Tongue (tissue), 2 donors: ENCODE results near the gene KRTAP10-10. TPM values are rescaled to one million over a fixed set of nuclear protein-coding genes. Genes with fewer than 3 reads are reported as not detected.
"Not testable (repeated sequence)": the region's sequence is repeated elsewhere in the genome, so short reads cannot be mapped to it uniquely, and the experiment has no call there.

Experiments
- DNase-seq: peaks from one replicate; pipeline ENCODE4 v3.0.0-alpha.2; 2015
- total RNA-seq: library from RNA; depleted of rRNA; stranded (reverse); fragments of >200 nt; gene quantifications from one replicate; pipeline ENCODE4 v1.2.3, GENCODE V29; 2014

Gene KRTAP10-10
- total RNA-seq, 1 donor from 2014 or later: not detected

DNA sequence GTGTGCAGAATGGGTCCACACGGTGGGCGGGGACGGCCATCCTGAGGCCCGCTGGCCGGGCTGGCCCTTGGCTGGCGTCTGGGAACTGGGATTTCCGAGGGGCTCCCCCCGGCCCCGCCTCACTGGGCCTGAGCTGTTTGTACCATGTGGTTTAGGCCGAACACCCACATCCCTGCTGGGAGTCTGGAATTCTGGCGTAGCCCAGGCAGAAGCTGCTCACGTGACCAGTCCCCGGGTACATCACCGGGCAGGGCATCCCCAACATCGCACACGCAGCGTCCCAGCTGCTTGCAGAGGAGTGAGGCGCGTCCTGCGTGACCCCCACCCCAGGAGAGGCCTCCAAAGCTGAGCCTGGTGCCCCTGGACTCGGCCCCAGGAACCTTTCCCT is 34.7 kb upstream of the KRTAP10-10 start:
- DNase-seq: no peak

GRCh38 chr21:44603109-44603875 is 33.9 kb upstream of the KRTAP10-10 start:
- no peak for DNase-seq

GRCh38 chr21:44603911-44604310 is 33.2 kb upstream of the KRTAP10-10 start:
- no peak for DNase-seq

- DNase-seq: no peak
Observed at GRCh38 chr21:44606495-44606894, 30.7 kb upstream of the KRTAP10-10 start.

- no peak for DNase-seq
Observed at GRCh38 chr21:44609193-44609592, 28.0 kb upstream of the KRTAP10-10 start.

DNA sequence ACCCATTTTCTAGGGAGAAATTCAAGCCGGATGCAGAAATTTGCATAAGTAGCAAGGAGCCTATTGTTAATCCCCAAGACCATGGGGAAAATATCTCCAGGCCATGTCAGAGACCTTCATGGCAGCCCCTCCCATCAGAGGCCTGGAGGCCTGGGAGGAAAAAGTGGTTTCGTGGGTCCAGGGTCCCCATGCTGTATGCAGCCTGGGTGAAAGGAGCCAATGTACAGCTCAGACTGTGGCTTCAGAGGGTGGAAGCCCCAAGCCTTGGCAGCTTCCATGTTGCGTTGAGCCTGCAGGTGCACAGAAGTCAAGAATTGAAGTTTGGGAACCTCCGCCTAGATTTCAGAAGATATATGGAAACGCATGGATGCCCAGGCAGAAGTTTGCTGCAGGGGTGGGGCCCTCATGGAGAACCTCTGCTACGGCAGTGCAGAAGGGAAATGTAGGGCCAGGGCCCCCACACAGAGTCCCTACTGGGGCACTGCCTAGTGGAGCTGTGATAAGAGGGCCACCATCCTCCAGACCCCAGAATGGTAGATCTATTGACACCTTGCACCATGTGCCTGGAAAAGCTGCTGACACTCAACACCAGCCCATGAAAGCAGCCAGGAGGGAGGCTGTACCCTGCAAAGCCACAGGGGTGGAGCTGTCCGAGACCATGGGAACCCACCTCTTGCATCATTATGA is 26.9 kb upstream of the KRTAP10-10 start:
- not testable (repeated sequence) for DNase-seq

GRCh38 chr21:44611551-44611950 is 25.6 kb upstream of the KRTAP10-10 start:
- DNase-seq: no peak

GRCh38 chr21:44612029-44612486 is 25.1 kb upstream of the KRTAP10-10 start, which contains the start of gene KRTAP10-8:
Gene KRTAP10-8 (plus strand): TSS chr21:44612079. CDS start chr21:44612101, 22 bp downstream.
- no peak for DNase-seq

DNA sequence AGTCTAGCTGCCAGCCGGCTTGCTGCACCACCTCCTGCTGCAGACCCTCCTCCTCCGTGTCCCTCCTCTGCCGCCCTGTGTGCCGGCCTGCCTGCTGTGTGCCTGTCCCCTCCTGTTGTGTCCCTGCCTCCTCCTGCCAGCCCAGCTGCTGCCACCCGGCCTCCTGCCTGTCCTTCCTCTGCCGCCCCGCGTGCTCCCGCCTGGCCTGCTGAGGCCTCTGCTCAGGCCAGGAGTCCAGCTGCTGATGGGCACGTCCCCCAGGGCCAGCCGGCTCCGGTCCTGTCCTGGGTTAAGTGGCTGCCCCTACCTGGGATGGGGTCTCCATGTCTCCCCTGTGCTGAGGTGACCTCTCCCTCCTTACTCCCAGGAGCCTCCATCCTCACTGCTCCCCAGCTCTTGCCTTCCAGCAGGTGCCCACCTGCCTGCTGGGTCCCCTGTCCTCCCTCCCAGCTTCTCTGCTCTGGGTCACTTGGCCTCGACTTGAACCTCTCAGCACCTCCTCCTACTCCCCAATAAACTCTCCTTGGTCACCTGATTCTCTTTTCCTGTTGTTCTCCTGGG is 24.4 kb upstream of the KRTAP10-10 start:
- DNase-seq: no peak

DNA sequence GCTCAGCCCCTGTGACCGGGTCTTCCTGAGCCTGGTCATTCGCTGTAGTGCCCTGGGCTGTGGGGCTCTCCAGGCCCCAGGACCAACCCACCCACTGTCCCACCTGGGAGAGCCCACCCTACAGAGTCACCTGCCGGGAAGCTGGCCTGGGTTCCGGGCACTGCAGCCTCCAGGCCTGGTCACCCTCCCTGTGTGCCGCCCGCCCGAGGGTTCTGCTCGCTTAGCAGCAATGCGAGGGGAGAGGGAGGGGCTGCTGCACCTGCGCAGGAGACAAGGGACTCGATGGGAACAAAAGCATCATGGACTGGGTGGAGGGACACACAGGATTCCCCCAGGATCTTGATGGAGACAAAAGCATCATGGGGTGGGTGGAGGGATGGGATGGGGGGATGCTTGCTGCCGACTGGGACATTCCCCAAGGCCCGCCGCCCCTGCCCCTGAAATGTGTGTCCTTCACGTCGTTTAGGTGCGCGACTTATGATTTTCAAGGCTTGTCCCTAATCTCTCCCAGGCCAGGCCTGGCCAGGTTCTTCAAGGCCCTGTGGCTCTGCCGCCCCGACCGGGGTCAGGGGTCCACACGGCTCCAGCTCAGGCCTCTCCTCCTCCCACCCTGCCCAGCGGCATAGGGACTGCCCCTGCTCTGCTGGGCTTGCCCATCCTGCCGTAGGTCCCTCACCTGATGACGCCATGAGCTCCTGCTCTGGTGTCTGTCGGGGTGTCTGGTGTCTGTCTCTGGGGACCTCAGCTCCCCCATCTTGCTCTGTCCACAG is 23.6 kb upstream of the KRTAP10-10 start:
- no peak for DNase-seq

GRCh38 chr21:44614161-44614631 is 23.0 kb upstream of the KRTAP10-10 start:
- DNase-seq: no peak

DNA sequence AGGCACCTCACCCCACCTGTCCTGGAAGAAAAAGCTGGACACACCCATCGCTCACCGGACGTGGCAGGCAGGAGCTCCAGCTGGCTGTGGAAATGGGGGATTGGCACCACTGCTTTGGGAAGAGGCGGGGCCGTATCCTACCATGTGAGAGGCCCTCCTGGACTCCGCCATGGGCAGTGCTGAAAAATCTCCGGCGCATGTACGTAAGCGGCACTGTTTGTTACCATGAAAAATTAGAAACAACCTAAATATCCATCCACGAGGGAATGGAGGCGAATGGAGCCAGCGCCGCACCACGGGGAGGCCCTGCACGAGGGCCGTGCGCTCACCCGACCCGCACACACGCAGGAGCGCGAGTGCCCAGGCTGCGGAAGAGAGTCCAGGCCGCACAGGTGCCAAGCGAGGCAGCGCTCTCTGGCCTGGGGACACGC is 22.2 kb upstream of the KRTAP10-10 start:
- DNase-seq: no peak

- DNase-seq: no peak
Observed at GRCh38 chr21:44615466-44615865, 21.7 kb upstream of the KRTAP10-10 start.

GRCh38 chr21:44615911-44616590 is 21.1 kb upstream of the KRTAP10-10 start:
- no peak for DNase-seq

- DNase-seq: no peak
Observed at GRCh38 chr21:44616591-44616926, 20.6 kb upstream of the KRTAP10-10 start.

DNA sequence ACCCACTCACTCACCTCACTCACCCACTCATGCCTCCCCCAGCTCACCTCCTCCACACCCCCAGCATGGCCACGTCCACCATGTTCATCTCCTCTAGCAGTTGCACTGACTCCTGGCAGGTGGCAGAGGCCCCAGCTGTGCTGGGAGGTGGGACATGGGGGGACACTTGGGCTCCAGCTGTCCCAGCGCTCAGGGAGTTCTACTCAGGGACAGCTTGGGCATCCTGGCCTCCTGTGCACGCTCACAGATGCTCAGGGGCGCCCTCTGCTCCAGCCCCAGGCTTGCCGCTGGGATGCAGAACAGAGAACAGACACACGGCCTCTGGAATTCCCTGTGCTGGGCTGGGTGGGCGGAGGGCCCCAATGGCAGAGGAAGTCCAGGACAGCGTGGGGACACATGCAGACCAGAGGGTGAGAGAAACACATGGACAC is 20.1 kb upstream of the KRTAP10-10 start:
- no peak for DNase-seq

- DNase-seq: no peak
Observed at GRCh38 chr21:44618504-44618903, 18.7 kb upstream of the KRTAP10-10 start.

- DNase-seq: no peak
Observed at GRCh38 chr21:44618909-44619308, 18.2 kb upstream of the KRTAP10-10 start.

DNA sequence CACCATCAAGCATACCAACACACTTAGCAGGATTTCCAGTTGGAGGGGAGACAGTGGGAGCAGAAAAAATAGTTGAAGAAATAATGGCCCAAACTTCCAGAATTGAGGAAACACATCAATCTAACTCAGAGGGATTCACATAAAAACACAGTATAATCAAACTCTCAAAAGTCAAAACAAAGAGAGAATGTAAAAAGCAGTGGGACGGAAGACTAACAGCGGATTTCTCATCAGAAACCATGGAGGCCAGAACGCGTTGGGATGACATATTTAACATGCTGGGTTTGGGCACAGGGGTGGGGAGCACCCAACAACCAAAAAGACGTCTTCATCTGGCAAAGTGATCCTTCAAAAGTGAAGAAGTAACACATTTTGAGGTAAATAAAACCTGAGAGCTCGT is 17.3 kb upstream of the KRTAP10-10 start:
- no peak for DNase-seq

- DNase-seq: no peak
Observed at GRCh38 chr21:44623575-44623974, 13.6 kb upstream of the KRTAP10-10 start.

GRCh38 chr21:44625756-44626155 is 11.4 kb upstream of the KRTAP10-10 start:
- DNase-seq: no peak

DNA sequence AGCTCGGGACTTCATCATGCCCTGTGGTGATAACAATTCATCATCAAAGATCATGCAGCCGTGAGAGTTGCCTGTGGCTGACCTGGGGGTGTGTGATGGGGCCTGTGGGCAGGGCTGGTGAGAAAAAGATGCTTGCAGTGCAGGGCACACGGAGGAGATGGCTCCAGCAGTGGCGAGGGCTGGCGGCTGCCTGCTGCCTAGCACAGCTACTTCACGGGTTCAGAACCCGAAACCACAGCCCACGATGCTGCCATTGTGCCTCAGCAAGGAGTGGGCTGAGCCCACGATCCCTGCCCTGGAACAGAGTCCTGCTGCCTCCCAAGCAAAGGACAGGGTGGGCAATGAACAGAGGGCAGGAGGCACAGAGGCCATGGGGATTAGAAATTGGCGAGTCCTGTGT is 10.9 kb upstream of the KRTAP10-10 start:
- DNase-seq: no peak
